RCC 7860 (cell line): ENCODE measurements around the gene MED13L.

Source experiments
- DNase-seq: peaks from one replicate; pipeline ENCODE4 v3.0.0-alpha.2; 2015; ENCODE audit warnings: low spot score
- FAIRE-seq: peaks from 2 replicates; lab custom pipeline; 2012; peaks lifted over from hg19 to GRCh38; lab: Jason Lieb, UNC

The MED13L gene

GRCh38 chr12:116277467-116278278, at the start of gene MED13L:
TSS of gene MED13L (minus strand) at chr12:116277693. CDS start at chr12:116277131, 562 bp downstream.
- no peak for FAIRE-seq
- peak; percentile 72 for DNase-seq

- FAIRE-seq (no peak), DNase-seq (no peak)
Measured at GRCh38 chr12:116325336-116325664, 47.8 kb upstream of the MED13L start.

GRCh38 chr12:116324654-116325335, 47.3 kb upstream of the MED13L start:
- DNase-seq = no peak
- FAIRE-seq = no peak

GRCh38 chr12:116323406-116324386, 46.2 kb upstream of the MED13L start:
- FAIRE-seq (no peak), DNase-seq (no peak)

- DNase-seq = no peak
- FAIRE-seq = no peak
Measured at GRCh38 chr12:116321913-116322312, 44.4 kb upstream of the MED13L start.

- no peak for FAIRE-seq
- DNase-seq = no peak
Measured at GRCh38 chr12:116320791-116321217, 43.3 kb upstream of the MED13L start.

- no peak for FAIRE-seq
- DNase-seq = no peak
Measured at GRCh38 chr12:116319898-116320621, 42.6 kb upstream of the MED13L start.

GRCh38 chr12:116319233-116319897, 41.9 kb upstream of the MED13L start:
- FAIRE-seq = no peak

GRCh38 chr12:116318576-116319232, 41.2 kb upstream of the MED13L start:
- no peak for FAIRE-seq

More at GRCh38 chr12:116319233-116319897, 41.9 kb upstream of the MED13L start:
- DNase-seq = no peak

GRCh38 chr12:116317986-116318575, 40.6 kb upstream of the MED13L start:
- FAIRE-seq = no peak
- no peak for DNase-seq

More at GRCh38 chr12:116318576-116319232, 41.2 kb upstream of the MED13L start:
- DNase-seq = no peak

GRCh38 chr12:116317139-116317538, 39.6 kb upstream of the MED13L start:
- DNase-seq (no peak), FAIRE-seq (no peak)

GRCh38 chr12:116314477-116314876, 37.0 kb upstream of the MED13L start:
- FAIRE-seq = no peak
- no peak for DNase-seq

GRCh38 chr12:116313194-116313927, 35.9 kb upstream of the MED13L start:
- DNase-seq (no peak), FAIRE-seq (no peak)

- no peak for FAIRE-seq
- no peak for DNase-seq
Measured at GRCh38 chr12:116310082-116310481, 32.6 kb upstream of the MED13L start.

- no peak for FAIRE-seq
- no peak for DNase-seq
Measured at GRCh38 chr12:116309343-116309742, 31.9 kb upstream of the MED13L start.

- no peak for DNase-seq
- FAIRE-seq = no peak
Measured at GRCh38 chr12:116308647-116309046, 31.2 kb upstream of the MED13L start.

GRCh38 chr12:116306968-116307367, 29.5 kb upstream of the MED13L start:
- DNase-seq (no peak), FAIRE-seq (no peak)

- FAIRE-seq (no peak), DNase-seq (no peak)
Measured at GRCh38 chr12:116306506-116306905, 29.0 kb upstream of the MED13L start.
